ENCODE measurements around the gene CACNA1I.

The CACNA1I gene

DNA sequence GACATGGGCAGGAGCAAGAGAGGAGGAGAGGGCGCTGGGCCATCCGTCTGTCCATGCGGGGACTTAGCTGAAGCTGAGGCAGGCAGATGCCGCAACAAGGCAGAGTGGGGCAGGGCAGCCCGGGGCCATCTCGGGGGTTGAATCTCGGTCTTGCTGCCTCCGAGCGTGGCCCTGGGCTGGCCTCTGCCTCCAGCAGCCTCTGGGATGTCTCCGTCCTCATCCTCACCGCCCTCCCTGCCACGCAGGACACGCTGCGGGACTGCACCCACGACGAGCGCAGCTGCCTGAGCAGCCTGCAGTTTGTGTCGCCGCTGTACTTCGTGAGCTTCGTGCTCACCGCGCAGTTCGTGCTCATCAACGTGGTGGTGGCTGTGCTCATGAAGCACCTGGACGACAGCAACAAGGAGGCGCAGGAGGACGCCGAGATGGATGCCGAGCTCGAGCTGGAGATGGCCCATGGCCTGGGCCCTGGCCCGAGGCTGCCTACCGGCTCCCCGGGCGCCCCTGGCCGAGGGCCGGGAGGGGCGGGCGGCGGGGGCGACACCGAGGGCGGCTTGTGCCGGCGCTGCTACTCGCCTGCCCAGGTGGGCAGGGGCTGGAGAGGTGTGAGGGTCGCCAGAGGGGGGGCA, 108.4 kb downstream of the CACNA1I start:
- DNase-seq = no peak

DNA sequence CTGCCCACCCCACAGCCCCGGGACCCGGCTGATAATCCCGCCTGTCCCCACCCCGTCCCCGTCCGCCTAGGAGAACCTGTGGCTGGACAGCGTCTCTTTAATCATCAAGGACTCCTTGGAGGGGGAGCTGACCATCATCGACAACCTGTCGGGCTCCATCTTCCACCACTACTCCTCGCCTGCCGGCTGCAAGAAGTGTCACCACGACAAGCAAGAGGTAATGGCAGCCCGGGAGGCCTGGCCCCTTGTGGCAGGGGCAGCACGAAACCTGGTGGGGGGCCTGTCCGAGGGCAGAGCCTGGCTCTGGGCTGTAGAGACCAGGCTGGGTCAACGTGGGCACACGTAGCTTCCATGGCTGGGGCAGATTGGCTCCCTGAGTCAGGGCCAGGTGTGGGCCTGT, 109.1 kb downstream of the CACNA1I start:
- no peak for DNase-seq

DNA sequence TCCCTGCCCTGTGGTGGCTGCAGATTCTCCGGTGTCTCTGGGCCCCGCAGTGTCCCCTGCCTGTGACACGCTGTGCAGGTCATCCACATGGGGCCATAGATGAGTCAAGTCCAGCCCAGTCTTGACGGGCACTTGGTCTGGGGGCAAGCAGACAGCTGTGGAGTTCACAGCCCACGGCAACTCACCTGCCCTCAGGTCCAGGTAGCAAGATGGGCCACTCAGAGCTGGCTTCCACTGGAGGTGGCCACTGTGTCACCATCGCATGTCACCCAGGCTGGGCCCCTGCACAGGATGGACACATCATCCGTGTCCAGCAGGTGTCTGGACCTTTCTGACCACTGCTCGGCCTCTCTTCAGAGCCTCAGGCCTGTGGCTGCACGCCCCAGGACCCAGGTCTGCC, 109.9 kb downstream of the CACNA1I start:
- DNase-seq = no peak

DNA sequence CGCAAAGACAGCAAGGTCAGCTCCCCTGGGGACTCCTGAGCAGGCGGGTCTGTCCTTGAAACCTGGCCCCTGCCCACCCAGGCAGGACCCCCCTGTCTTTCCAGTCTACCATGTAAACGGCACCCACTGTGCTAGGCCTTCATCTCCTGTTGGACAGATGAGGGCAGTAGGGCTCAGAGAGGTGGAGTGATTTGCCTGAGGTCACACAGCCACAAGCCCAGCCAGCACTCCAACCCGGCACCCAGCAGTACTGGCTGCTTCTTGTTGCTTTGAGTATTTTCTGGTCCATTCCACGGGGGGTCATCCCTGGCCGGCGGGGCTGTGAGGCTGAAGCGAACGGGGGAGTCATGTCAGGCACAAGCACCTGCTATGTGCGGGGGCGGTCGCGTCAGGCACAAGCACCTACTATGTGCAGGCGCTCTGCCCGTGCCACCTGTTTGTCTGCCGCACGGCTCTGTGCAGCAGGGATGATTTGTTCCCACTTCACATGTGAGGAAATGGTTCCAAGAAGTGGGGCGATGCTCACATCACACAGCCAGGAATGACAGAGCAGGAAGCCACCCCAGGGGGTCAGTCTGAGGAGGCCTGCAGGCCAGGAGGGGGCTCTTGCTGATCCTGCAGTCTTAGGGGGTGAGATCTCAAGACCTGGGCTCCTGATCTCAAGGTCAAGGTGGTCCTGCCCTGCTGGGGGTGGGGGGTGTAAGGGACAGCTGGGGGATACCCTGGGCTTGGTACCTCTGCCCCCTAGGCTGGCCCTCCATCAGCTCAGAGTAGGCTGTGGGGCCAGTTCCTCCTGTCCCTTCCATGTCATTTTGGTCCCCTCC, 110.7 kb downstream of the CACNA1I start:
- DNase-seq = no peak

DNA sequence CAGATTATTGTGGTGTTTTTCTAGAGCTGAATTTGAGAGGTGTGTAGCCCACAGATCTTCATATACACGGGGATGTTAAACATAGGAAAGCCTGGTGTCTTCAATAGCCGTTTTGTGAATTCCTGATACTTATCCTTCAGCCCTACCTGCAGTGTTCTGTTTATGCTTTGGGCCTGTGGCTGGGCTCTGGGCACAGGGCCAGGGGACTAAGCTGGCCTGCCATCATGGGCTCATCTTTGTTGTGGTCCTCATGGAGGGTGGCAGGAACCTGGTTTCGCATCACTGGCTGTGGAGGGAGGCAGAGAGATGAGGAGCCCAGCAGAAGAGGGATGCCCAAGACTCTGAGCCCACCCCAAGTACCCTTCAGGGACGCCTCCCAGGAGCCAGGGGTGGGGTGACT, 112.4 kb downstream of the CACNA1I start:
- no peak for DNase-seq

DNA sequence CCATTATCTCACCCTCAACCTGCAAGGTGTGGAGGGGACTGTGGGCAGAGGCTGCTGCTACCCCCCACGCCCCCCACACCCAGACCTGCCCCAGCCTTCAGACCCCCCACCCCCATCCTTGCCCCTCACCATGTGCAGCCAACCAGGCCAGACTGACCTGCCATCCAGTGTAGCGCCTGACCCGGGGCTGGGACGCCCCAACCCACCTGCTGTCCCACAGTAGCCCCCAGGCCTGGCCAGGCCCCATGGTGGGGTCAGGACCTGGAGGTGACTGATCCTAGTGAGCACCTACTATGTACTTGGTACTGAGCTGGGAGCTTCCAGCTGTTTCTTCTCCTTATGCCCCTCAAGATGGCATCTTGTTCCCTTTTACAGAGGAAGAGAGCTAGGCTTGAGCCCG, 113.1 kb downstream of the CACNA1I start:
- no peak for DNase-seq

DNA sequence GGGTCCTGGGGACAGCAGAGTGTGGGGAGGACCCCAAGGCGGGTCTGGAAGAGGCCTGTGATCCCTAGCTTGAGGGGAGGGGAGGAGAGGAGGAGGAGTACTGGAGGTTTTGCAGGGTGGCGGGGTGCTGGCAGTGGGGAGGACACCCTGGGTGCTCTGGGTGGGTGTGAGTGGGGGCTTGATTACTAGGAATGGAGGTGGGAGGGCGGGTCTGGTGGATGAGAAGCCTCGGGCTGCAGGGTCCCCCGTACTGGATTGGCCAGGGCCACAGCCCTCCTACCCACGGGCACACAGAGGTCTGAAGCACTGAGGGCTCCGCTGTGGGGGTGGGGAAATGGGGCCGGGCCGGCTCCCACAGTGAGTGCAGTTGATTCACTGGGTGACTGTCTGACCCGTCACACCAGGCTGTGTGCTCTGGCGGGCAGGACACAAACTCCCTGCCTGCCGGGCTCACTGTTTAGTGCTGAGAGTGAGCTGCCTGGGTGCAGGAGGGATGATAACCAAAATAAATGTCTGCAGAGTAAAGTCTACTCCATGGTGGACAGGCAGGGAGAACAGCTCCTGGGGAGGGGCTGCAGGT, 114.2 kb downstream of the CACNA1I start:
- DNase-seq = no peak

DNA sequence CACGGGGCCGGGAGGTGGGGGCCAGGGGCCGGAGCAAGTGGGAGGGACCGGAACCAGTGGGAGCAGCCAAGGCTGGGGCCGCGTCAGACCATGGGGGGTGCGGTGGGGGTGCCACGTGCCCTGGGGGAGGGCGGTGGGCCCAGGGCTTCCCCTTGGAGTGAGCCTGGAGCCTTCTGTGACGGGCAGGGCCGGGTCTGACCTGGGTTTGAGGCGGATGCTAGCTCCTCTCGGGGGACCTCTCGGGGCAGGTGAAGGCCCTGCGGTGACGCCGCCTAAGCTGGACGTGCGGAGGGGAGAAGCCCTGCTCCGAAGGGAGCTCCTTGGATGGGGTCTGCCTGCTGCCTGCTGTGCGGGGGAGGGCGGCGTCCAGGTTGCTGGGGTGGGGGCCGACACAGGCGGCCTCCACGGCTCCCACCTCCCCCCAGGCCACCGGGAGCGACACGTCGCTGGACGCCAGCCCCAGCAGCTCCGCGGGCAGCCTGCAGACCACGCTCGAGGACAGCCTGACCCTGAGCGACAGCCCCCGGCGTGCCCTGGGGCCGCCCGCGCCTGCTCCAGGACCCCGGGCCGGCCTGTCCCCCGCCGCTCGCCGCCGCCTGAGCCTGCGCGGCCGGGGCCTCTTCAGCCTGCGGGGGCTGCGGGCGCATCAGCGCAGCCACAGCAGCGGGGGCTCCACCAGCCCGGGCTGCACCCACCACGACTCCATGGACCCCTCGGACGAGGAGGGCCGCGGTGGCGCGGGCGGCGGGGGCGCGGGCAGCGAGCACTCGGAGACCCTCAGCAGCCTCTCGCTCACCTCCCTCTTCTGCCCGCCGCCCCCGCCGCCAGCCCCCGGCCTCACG, 115.0 kb downstream of the CACNA1I start:
- no peak for DNase-seq

DNA sequence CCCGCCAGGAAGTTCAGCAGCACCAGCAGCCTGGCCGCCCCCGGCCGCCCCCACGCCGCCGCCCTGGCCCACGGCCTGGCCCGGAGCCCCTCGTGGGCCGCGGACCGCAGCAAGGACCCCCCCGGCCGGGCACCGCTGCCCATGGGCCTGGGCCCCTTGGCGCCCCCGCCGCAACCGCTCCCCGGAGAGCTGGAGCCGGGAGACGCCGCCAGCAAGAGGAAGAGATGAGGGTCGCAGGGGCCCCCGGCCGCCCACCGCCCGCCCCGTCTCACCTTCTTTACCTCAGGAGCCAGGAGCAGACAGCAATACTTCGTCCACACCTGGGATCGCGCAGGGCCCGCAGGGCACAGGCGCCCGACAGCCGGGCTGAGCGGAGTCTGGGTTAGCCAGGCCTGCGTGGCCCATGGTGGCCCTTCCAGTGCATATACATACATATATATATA, 115.6 kb downstream of the CACNA1I start:
- DNase-seq = no peak

DNA sequence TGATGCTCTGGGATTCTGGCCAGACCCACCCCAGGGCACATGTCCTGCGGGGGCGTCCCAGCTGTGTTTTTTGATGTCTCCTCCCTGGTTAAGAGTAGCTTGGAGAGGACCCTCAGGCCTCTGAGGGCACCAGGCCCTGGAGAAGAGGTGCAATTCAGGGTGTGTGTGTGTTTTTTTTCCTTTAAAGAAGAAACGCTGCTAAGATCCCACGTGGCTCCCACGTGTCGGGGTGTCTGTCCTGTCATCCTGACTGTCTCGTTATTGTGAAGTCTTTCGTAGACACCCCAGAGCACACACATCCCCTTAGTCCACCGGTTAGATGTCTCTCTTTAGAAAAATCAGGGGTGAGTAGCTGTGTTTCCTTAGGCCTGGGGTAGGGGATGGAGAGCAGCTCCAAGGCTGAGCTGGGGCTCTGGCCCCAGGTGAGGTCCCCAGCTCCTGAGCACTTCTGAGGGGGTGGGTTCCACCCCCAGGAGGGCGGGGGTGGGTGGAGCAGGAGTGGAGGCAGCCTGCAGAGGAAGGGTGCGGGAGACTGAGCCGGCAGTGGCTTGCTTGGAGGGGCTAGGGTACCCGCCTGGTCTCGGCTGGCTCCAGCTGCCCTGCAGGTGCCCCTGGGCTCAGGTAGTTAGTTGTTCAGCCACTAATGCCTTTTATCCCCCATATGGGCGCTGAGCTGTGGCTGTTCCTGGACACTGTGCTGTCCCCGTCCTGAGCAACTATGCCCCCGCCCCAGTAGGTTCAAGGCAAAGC, 116.4 kb downstream of the CACNA1I start:
- no peak for DNase-seq

DNA sequence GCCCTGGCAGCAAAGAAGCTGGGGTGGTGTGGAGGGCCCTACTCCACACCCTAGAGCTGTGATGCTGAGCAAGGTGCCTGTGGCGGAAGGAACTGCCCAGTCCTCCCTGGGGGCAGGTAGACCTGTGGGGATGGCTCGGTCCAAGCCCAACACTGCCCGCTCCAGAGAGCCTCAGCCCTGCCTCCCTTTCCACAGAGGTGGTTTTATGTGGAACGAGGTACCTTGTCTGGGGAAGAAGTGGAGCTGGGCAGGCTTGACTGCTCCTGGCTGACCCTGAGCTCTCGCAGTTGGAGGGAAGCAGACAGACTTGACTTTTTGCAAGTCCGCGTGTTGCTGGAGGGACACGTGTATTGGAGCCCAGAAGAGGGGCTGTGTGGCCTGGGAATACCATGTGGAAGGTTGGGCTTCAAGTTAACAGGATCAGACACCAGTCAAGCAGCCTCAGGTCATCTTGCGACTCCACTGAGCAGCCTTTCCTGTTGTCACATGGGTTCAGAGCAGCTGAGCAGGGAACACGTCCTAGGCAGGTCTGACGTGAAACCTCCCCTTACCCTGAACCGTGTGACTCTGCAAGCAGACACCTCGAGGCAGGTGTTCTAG, 117.7 kb downstream of the CACNA1I start:
- DNase-seq = no peak

DNA sequence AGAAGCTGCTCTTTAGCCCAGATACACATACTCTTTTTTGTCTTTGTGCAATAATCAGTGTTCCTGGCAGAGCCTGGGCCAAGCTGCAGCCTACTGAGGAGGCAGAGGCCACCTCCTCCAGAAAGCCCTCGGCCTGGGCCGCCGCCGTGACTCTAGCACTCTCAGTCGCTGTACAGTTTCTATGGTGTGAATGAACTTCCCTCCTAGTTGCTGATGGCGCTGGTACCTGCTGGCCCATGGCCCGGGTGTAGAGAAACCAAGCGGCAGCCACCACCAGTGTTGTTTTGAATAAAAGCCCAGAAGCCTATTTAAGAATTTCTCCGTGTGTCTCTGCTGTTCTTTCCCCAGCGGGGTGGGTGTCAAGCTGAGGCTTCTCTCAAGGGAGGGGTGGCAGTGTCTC, 118.9 kb downstream of the CACNA1I start:
- DNase-seq = no peak

DNA sequence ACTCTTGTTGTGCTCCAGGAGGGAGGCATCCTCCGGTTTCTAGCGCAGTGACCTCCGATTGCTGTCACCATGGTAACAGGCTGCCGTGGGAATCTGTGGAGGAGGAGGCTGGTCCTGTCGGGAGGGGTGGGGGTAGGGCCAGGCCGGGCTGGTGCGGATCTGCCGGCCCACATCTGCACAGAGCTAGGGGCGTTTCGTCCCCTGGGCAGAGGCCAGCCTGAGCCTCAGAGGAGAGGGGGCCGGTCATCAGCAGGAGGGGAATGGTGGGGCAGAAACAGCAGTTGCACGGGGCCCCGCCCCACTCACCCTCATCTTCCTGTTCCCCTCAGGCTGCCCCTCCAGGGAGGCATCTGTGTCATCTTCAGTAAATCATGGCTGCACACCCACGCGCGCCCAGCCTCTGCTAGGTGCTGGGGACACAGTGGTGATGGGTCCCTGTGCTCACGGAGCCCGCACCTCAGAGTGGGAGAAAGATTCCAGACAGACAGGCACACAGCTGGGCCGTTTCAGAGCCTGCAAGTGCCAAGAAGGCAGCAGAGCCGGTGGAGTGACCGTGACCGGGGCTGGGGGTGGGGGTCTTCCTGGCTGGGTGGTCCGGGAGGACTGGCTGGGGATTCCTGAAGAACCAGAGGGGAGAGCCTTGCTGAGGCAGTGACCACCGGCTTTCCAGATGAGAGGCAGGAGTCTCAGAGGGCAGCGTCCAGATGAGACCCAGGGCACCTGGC, 120.5 kb downstream of the CACNA1I start:
- no peak for DNase-seq

DNA sequence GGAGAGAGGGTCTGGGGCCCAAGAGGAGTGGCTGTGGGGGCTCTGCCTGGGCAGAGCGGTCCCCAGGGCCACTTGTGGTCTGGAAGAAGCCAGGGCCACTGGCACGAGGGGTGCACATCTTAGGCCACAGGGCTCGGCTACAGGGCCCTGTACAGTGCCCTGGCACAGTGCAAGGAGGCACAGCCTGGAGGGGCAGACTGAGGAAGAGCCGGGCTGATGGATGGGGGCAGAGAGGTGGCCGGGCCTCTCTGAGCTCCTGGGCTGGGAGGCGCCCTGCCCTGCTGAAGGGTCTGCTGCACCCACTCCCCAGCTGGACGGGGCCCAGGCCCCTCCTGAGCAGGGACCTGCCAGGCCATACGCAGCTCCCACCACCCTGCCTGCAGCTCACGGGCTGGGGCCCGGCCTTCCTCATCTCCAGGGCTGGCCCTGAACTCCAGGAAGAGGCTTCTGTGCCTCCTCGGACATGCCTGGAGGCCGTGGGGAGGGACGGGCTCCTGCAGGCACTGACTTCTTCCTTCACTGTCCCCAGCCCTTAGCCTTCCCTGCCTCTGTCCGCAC, 123.5 kb downstream of the CACNA1I start:
- DNase-seq = no peak

DNA sequence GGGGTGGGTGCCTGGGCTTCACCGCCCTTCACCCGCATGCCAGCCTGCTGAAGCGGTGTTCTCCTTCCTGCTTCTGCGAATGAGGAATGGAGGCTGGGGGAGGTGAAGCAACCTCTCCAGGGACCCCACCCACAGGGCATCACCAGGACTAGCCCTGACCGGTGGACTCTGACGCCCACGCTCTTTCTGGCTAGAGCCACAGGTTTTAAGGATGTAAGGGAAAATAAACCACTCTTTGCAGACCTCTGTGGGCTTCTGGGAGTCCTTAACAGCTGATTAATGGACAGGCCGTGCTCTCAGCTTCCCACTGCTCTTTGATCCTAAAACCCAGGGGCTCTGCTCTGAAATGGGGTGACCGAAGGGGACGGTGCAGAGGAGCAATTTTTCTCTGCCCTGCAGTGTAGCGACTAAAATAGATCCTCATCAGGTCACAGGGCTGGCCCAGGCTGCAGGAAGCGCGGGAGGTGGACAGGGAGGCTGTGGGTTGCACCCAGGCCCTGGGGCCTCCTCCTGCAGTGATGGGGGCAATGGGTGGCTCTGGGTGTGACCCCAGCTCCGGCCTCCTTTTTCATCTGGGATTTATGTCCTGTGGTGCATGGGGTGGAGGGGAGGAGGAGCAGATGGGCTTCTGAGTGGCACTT, 127.4 kb downstream of the CACNA1I start:
- no peak for DNase-seq

DNA sequence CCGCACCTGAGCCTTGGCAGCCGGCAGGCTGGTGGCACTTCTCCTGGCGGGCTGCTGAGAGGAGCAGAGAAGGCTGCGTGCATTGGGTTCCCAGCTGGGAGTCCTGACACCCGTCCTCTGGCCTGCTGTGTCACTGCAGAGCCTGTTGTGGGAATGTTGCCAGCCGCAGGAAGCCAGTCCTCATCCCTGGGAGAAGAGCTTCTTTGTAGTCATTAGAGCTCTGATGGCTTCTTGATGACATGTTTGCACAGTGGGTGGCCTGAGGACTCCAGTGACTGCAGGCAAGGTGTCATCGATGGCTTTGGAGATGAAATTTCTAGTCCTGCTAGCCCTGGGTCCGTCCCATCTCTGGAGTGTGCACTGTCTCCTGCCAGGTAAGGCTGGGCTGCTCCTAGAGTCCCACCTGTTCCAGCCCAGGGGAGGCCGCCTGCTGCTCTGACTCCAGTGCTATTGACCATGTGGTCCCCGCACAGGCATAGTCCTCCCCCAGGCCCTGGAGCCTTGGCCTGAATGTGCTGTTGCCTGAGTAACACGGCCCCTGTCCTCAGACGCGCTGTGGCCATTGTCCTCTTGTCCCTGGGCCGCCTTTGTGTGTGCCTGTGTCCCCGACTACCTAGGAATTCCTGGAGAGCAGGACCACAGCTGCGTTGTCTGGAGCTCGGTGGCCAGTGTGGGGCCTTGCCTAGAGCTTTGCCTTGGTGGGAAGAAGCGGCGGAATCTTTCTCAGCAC, 129.2 kb downstream of the CACNA1I start:
- DNase-seq = no peak

DNA sequence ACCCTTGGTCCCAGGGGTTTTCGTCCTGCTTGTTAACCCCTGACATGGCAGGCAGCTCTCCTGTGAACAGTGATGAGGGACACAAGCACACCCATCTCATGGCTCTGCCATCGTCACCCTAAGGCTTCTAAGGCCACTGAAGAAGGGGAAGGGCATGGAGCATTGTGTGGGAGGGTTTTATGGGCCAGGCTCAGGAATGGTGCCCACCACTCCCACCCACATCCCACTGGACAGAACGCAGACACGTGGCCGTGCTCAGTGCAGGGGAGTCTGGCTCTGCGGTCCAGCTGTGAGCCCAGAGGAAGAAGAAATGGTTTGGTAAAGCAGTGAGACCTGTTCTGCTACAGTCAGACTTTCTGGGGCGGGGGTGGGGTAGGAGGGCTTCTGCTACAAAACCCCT, 130.0 kb downstream of the CACNA1I start:
- no peak for DNase-seq

DNA sequence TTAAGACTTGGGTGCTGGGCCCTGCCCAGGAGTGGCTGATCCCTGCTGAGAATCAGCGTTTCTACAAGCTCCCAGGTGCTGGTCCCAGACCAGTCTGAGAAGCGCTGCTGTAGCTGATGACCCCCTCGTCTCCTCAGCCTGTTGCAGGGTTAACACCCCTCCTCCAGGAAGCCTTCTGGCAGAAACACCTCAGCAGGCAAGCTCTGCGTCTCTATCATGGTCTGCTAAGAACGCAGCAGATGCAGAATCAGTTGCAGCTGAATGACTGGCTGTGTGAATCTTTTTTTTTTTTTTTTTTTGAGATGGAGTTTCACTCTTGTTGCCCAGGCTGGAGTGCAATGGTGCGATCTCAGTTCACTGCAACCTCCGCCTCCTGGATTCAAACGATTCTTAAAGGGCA, 132.5 kb downstream of the CACNA1I start:
- DNase-seq = no peak

DNA sequence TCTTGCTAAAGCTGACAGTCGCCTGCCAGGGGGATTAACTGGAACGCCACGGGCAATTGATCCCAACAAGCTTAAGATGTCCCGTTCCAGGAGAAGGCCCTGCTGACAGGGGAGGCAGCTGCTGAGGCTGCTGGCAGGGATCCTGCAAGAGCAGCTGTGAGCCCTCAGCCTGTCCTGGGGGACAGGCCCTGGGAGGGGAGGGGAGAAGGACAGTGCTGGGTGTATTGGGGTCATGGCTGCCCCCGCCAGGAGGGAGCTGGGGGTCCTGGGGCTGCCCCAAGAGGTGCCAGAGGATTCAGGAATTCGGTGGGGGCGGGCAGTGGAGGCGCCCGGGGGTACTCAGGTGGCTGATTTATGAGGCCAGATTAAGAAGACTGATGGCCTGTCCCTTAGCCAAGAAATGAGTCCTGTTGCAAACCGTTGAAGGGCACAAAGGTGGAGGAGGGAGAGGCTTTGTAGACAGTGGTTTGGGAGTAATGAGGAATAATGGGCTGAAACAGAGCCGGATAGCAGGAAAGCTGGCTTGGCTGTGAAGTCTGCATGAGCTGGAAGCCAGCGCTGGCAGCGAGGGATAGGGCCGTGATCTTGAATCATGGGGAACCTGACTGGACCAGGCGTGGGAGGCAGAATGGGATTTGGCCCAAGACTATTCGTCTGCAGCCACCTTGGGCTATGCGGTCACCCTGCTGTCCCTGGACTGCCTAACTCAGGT, 133.5 kb downstream of the CACNA1I start:
- no peak for DNase-seq
